Measurements from ENCODE around the gene CSNK2A1. TPM values are rescaled to one million over a fixed set of nuclear protein-coding genes. Genes with fewer than 3 reads are reported as not detected.
A peak's percentile ranks its signal among the peaks of the same experiment; 100 is the strongest.

Gene CSNK2A1
- total and polyA plus RNA-seq, 2 experiments from 2014 or later = 85.1 to 244 TPM

- TF ChIP-seq REST (IDR thresholded peaks at IDR 0.05; ENCODE audit: unreplicated experiment) (no peak), ZNF462 (CRISPR knock-in tag; IDR thresholded peaks at IDR 0.05) (no peak), CREB1 (CRISPR knock-in tag; IDR thresholded peaks at IDR 0.05; ENCODE audit: low read depth) (no peak), JUNB (IDR thresholded peaks at IDR 0.05; ENCODE audit: unreplicated experiment) (no peak), CTCF (conservative IDR thresholded peaks at IDR 0.05; ENCODE audit: low read depth in 2 of 2) (no peak), NANOG (IDR thresholded peaks at IDR 0.05; ENCODE audit: borderline replicate concordance) (no peak), ZNF114 (CRISPR knock-in tag; IDR thresholded peaks at IDR 0.05) (no peak), ETS1 (IDR thresholded peaks at IDR 0.05) (no peak), STAT1 (IDR thresholded peaks at IDR 0.05; ENCODE audit: unreplicated experiment) (no peak), ZNF331 (CRISPR knock-in tag; IDR thresholded peaks at IDR 0.05; ENCODE audit: low read depth) (no peak), EZH2 (IDR thresholded peaks at IDR 0.05; ENCODE audit: low read depth, unreplicated experiment) (no peak), EZH2phosphoT487 (IDR thresholded peaks at IDR 0.05; ENCODE audit: unreplicated experiment) (no peak), POLR2AphosphoS5 (IDR thresholded peaks at IDR 0.05; ENCODE audit: low read depth) (no peak)
- Mint-ChIP-seq H3K4me3 (peak overlapping the region; percentile 2; the same call in 1 of the 3 replicates), H3K36me3 (ENCODE audit: low read depth) (no peaks in the 10 kb centered on the region), H3K4me1 (peaks cover 47% of the 10 kb centered on the region), H3K27ac (no peak overlapping the region), H3K9me3 (no peaks in the 10 kb centered on the region), H3K27me3 (ENCODE audit: insufficient read depth, low read depth, poor library complexity) (peaks cover 6% of the 10 kb centered on the region)
- no peaks in the 10 kb centered on the region for H4K20me1 ChIP-seq (replicated peaks; ENCODE audit: insufficient read depth)
- no peaks in the 10 kb centered on the region for H3K27me3 ChIP-seq (ENCODE audit: insufficient read depth)
- peak overlapping the region; percentile 58 for H3K4me2 ChIP-seq
- no peak for ATAC-seq
- peak overlapping the region; percentile 94 for H2AFZ ChIP-seq
- no peaks in the 10 kb centered on the region for H3K9me2 ChIP-seq (ENCODE audit: insufficient read depth)
- H3K27ac ChIP-seq (ENCODE audit: low read depth) = peak overlapping the region; percentile 65; the same call in 1 of the 2 replicates
- H3K4me3 ChIP-seq = no peak overlapping the region; the same call in 1 of the 2 replicates
- H3K79me2 ChIP-seq (replicated peaks; ENCODE audit: insufficient read depth) = no peaks in the 10 kb centered on the region
- H3K4me1 ChIP-seq (ENCODE audit: insufficient read depth) = peaks cover 24% of the 10 kb centered on the region
- H3F3A ChIP-seq (replicated peaks; ENCODE audit: low read depth) = 0 out of 2 replicates have a peak, but pooled peaks cover 6% of the 10 kb centered on the region
- no peak for DNase-seq (ENCODE audit: low spot score)
- no peaks in the 10 kb centered on the region for H3K36me3 ChIP-seq (ENCODE audit: insufficient read depth)
Measured at GRCh38 chr20:573414-574296, 30.1 kb upstream of the CSNK2A1 start.
